ENCODE measurements around the gene DNAAF2.
A peak's percentile ranks its signal among the peaks of the same experiment; 100 is the strongest.
"Not testable (repeated sequence)": the region's sequence is repeated elsewhere in the genome, so short reads cannot be mapped to it uniquely, and the experiment has no call there.

DNAAF2 gene, protein sequence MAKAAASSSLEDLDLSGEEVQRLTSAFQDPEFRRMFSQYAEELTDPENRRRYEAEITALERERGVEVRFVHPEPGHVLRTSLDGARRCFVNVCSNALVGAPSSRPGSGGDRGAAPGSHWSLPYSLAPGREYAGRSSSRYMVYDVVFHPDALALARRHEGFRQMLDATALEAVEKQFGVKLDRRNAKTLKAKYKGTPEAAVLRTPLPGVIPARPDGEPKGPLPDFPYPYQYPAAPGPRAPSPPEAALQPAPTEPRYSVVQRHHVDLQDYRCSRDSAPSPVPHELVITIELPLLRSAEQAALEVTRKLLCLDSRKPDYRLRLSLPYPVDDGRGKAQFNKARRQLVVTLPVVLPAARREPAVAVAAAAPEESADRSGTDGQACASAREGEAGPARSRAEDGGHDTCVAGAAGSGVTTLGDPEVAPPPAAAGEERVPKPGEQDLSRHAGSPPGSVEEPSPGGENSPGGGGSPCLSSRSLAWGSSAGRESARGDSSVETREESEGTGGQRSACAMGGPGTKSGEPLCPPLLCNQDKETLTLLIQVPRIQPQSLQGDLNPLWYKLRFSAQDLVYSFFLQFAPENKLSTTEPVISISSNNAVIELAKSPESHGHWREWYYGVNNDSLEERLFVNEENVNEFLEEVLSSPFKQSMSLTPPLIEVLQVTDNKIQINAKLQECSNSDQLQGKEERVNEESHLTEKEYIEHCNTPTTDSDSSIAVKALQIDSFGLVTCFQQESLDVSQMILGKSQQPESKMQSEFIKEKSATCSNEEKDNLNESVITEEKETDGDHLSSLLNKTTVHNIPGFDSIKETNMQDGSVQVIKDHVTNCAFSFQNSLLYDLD

DNA sequence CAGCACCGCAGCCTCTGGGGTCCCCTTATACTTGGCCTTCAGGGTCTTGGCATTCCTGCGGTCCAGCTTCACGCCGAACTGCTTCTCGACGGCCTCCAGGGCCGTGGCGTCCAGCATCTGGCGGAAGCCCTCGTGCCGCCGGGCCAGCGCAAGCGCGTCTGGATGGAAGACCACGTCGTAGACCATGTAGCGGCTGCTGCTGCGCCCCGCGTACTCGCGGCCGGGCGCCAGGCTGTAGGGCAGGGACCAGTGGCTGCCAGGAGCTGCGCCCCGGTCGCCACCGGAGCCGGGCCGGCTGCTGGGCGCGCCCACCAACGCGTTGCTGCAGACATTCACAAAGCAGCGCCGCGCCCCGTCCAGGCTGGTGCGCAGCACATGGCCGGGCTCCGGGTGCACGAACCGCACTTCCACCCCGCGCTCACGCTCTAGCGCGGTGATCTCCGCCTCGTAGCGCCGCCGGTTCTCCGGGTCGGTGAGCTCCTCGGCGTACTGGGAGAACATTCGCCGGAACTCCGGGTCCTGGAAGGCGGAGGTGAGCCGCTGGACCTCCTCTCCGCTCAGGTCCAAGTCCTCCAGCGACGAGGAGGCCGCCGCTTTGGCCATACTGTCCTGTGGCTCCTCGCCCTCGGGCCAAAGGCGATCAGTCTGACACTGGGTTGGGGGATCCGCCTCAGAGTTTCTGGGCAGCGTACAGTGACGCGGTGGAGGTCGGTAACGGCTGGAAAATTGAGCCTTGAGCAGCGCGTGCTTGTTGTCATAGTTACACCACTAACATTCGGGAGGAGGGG, at the start of gene DNAAF2:
Gene DNAAF2 (minus strand): TSS at position 698 of the 788 bp plus-strand sequence. CDS start 95 bp downstream, at position 603.
- DNase-seq (ENCODE audit: low spot score), result peak; percentile 81

DNA sequence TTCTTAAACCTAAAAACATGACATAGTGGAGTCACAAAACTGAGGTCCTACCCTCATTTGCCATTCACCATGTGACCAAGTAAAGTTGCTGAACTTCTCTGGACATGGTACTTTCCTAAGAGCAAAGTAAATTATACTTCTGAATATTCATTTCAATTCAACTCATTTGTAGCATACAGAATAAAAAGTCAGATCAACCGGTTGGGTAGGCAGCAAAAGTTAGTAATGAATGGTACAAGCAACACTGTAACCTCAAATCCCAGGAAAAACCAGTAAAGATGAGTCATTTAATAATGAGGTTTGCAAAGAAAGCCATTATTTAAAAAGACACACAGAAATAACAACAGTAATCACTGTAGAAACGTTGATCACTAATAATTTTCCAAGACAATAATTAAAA, 44.2 kb upstream of the DNAAF2 start:
- DNase-seq (ENCODE audit: low spot score), result no peak

DNA sequence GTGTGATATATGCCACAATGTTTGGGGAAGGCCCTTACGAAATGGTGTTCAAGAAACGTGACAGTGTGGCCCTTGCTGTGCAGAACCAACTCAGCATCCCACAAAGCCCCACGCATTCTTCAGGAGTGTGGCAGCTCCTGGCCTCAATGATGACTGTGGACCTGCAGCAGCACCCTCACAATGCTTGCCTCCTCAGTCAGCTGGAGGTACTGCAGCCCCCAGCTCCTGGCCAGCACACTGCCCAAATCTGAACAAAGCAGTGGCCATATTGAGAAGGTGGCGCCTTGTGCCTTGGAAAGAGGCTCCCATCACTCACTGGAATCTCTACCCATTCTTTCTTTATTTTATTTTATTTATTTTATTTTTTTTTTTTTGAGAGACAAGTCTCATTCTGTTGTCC, 42.6 kb upstream of the DNAAF2 start:
- DNase-seq (ENCODE audit: low spot score), result no peak

DNA sequence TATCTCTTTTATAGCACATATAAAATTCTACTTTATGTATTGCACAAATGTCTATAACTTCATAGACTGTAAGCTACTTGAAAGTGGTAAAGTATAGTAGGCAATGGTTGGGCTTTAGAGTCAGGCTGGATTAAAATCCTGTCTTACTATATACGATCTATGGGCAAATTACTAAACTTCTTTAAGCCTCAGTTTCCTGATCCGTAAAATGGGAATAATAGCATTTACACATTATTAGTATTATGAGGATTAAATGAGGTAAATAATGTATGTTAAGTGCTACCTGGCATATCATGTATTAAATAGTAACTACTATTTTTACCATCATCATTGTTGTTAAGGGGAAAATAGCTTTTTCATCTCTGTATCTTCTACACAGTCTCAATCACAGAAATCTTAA, 38.5 kb upstream of the DNAAF2 start:
- no peak for DNase-seq (ENCODE audit: low spot score)

DNA sequence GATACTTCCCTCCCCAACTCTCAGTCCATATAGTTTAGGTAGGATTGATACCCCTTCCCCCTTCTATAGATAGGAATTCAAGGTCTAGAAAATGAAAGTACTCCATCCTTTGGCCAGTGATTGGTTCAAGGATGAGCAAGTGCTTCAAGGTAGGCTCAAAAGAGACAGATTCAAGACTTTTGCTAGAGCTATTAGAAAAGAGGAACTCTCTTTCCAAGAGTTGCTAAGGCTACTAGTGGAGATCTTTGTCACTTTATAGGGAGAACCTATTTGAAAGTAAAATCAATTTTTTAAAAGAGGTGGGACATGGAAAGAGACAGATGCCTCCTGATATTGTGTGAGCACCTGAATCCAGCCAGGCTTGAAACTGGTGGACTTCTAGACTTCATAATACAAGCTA, 35.4 kb upstream of the DNAAF2 start:
- no peak for DNase-seq (ENCODE audit: low spot score)

DNA sequence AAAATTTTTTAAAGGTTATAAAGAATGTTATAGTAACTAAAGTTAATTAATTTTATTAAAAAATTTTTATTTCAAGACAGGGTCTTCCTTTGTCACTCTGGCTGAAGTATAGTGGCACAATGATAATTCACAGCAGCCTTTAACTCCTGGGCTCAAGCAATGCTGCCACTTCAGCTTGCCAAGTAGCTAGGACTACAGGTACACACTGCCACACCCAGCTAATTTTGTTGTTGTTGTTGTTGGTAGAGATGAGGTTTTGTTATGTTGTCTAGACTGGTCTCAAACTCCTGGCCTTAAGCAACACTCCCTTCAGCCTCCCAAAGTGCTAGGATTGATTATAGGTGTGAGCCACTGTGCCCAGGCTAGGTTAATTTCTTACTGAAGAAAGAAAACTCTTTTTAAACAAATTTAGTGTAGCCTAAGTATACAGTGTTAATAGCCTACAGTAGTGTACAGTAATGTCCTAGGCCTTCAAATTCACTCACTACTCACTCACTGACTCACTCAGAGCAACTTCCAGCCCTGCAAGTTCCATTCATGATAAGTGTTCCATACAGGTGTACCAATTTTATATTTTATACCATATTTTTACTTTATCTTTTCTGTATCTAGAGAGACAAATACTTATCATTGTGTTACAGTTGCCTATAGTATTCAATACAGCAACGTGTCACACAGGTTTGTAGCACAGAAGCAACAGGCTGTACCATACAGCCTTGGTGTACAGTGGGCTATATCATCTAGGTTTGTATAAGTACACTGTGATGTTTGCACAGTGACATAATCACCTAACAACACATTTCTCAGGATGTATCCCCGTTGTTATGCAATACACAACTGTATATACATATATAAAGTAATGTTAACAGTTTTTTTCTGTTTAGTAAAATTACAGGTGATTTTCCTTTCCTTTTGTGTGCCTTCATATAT, 24.7 kb upstream of the DNAAF2 start:
- no peak for DNase-seq (ENCODE audit: low spot score)

DNA sequence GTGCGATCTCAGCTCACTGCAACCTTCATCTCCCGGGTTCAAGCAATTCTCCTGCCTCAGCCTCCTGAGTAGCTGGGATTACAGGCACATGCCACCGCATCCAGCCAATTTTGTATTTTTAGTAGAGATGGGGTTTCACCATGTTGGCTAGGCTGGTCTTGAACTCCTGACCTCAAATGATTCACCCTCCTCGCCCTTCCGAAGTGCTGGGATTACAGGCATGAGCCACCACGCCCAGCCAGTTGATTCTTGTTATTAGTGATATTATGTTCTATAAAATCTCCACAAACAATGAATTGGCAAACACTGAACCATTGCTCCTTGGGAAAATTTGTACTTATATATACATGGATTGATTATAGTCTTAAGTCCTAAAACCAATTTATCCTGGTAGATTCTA, 22.5 kb upstream of the DNAAF2 start:
- DNase-seq (ENCODE audit: low spot score), result not testable (repeated sequence)

DNA sequence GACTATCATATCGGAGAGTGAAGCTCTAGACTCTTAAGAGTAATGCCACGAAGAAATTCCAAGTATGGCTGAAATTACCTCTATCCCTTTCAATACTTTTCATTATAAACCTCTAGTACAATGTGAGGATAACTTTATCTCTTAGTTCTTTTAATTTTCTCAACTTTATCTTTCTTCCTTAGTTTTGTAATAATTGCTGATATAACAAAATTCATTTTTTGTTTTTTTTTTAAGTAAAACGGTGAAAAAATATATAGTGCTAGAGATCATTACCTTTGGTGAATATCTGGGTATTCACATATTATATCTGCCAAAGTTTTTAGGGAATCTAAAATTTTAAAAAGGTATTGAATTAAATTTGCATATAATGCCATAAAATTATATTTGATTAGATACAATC, 19.5 kb upstream of the DNAAF2 start:
- DNase-seq (ENCODE audit: low spot score), result no peak

DNA sequence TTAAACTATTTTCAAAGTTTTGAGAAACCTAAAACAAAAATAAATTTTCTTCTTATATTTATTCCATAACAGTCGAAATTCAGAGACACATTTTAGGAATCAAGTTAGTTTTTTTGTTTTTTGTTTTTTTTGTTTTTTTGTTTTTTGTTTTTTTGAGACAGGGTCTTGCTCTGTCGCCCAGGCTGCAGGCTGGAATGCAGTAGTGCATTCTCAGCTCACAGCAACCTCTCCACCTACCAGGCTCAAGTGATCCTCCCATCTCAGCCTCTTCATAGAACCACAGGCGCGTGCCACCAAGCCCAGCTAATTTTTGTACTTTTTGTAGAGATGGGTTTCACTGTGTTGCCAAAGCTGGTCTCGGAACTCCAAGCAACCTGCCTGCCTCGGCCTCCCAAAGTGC, 18.5 kb upstream of the DNAAF2 start:
- no peak for DNase-seq (ENCODE audit: low spot score)

DNA sequence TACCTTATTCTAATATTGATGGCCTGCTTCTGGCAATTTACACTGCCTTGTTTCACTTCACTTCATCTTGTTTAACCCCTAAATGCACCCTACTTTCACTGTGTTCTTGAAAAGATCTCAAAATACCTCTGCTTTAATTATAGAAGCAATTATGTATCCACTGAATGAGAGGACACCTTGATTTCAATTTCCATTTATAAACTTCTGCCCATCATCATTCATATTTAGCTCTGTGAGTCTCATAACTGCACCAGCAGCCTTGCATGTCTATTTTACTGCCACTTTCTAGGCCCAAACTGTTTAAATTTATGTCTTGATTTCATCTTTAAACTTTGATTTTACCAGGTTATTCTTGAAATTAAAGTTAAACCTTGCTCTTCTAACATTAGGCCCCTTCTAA, 7.1 kb upstream of the DNAAF2 start:
- no peak for DNase-seq (ENCODE audit: low spot score)

DNA sequence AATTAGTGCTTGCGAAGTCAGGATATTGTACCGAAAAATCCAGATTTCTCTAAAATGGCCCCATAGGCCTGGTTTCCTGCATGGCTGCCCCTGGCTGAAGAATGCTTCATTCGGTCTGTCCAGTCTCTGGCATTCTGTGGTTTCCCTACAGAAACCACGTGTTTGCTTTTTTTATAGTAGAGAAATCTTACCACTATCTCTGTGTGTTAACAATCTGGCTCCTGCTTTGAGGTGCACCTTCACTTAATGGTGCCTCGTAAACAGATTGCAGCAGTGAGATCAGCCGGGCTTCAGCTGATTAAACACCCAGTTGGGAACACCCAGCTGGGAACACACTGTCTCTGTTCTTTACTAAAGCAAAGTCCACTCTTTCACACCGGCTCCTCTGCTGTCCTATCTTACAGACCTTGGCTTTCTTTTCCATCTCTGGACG, 6.7 kb upstream of the DNAAF2 start:
- DNase-seq (ENCODE audit: low spot score), result no peak

DNA sequence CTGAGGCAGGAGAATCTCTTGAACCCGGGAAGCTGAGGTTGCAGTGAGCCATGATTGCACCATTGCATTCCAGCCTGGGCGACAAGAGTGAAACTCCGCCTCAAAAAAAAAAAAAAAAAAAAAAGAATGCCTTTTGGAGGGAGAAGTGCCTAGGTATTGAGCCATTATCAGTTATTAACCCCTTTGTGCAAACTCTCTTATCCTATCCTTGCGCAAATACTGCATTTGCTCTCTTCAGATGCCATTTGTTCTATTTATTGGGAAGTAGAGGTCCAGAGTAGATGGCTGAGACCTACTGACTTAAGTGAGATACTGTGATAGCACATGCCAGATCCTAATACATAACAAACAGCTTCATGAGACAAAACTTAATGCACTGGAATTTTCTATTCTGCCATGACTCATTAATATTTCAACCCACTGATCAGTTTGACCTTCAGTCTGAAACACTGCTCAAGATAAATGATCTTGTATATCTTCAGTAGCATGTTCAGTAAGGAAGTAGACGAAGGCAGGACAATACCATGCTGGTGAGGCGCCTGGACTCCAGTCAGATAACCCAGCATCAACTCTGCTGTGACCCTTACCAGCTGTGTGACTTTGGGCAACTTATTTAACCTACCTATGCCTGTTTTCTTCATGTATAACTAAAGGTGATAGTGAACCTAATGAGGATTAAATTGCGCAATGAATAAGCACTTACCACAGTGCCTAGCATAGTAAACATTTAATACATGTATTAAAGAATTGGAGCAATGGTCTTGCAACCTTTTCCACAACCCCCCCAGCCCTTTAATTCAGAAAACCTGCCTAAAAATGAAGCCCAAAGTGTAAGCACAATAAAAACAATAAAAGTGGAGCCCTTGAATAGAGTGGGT, 5.7 kb upstream of the DNAAF2 start:
- no peak for DNase-seq (ENCODE audit: low spot score)

DNA sequence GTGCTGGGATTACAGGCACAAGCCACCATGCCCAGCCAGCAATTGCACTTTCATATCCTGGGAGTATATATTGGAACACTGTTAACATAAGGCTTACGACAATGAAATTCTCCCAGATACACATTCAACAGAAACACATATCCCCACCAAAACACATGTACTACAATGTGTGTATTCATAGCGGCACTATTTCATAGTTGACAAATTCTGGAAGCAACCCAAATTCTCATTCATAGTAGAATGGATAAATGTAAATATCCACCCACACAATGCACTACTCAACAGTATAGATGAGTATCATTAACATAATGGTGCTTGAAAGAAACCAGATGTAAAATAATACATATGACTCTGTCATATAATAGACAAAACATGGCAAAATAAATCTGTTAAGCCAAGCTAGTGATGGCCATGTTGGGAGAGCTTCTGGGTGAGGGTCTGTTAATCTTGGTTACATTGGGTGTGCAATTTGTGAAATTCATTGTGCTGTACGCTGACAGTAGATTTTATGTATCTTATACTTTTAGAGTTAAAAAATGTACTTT, 2.6 kb upstream of the DNAAF2 start:
- no peak for DNase-seq (ENCODE audit: low spot score)

DNA sequence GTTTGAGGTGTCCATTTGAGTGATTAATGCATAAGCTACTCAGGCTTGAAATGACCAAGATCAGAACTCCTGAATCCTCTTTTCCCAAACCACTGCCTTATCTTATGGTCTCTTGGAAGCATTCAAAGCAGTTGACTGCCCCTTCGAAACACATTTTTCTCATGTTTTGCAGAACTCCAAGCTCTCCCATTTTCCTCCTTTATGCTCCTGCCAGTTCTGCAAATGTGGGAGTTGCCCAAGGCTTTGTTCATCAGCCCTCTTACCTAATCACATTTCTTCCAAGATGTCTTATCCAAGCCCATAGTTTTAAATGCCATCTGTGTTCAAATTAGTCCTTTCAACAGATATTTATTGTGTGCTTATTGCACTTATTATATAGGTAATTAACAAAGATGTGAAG, 1.8 kb upstream of the DNAAF2 start:
- no peak for DNase-seq (ENCODE audit: low spot score)

DNA sequence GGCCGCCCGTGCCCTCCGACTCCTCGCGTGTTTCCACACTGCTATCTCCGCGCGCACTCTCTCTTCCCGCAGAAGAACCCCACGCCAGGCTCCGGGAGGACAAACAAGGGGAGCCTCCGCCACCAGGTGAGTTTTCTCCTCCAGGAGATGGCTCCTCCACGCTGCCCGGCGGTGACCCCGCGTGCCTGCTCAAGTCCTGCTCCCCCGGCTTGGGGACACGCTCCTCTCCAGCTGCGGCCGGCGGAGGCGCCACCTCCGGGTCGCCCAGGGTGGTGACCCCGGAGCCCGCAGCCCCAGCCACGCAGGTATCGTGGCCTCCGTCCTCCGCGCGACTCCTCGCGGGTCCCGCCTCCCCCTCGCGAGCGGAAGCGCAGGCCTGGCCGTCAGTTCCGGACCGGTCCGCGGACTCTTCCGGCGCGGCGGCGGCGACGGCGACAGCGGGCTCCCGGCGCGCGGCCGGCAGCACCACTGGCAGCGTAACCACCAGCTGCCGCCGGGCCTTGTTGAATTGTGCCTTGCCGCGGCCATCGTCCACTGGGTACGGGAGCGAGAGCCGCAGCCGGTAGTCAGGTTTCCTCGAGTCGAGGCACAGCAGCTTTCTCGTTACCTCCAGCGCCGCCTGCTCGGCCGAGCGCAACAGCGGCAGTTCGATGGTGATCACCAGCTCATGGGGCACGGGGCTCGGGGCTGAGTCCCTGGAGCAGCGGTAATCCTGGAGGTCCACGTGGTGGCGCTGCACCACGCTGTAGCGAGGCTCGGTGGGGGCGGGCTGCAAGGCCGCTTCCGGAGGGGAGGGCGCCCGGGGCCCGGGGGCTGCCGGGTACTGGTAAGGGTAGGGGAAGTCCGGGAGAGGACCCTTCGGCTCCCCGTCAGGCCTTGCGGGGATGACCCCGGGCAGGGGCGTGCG, 1.2 kb downstream of the DNAAF2 start:
- peak; percentile 97 for DNase-seq (ENCODE audit: low spot score)

DNA sequence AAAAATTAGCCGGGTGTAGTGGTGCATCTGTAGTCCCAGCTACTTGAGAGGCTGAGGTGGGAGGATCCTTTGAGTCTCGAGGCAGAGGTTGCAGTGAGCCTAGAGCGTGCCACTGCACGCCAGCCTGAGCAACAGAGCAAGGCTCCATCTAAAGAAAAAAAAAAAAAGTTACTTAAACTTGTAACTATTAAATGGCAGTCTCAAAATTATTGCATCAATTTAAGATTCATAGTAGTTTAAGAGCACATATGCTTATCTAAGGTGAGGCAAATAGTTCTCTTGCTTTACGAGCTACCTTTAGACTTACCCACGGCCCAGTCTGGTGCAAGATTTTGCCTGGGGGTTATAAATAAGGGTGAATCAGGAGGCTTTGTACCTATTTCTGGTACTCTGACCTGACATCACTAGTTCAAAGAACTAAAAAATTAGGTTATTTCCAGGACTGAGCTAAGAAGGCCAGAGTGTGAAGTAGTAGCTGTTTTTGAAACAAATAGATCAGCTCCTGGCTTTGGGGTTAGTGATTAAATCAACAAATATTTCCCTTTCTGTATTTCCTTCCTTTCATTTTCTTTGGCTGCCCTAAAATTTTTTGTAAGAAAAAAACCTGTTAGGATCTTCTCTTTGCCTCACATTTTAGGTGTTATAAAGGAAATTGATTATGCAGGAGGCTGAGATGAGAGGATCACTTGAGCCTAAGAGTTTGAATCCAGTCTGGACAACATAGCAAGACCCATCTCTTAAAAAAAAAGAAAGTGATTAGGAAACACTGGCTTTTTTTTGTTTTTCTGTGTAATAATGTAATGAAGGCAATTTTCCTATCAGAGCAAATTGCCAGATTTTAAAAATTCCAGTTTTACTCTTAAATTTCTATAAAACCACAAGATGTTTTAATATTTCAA, 10.9 kb downstream of the DNAAF2 start:
- no peak for DNase-seq (ENCODE audit: low spot score)

DNA sequence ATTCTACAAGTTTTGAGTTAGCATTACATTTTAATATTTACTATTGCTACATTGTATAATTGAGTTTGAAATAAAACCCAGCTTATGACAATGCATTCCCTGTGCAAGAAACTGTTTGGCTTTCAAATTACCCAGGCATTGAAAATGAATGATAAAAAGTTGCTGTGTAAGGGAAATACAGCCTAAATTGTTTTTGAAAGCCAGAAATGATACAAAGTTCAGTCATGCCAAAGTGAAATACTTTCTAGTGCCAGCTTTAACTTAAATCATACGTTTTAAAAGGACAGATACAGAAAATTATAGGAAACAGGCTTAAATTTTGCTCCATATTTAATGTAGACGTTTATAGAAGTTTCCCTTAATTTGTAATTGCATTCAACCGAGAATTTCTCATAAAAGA, 11.7 kb downstream of the DNAAF2 start:
- no peak for DNase-seq (ENCODE audit: low spot score)
